Mucosa of descending colon (tissue), 3 donors: ENCODE measurements around the gene CCDC97. TPM values are rescaled to one million over a fixed set of nuclear protein-coding genes. Genes with fewer than 3 reads are reported as not detected.
"Not testable (repeated sequence)": the region's sequence is repeated elsewhere in the genome, so short reads cannot be mapped to it uniquely, and the experiment has no call there.

Source experiments
- ATAC-seq: fragments of 200-7000 bp; cut with Tn5 transposase; one replicate; pipeline ENCODE4 v1.9.1; 2020; ENCODE audit warnings: mild to moderate bottlenecking, moderate library complexity
- DNase-seq, 3 donors: peaks; one replicate each; pipeline ENCODE4 v3.0.0-alpha.2; 2020
- H3K36me3 ChIP-seq: fragments of 200-600 bp; one replicate; pipeline ENCODE4 v1.8.0; 2021; ENCODE audit warnings: low read depth, mild to moderate bottlenecking
- H3K4me1 ChIP-seq: fragments of 200-600 bp; one replicate; pipeline ENCODE4 v1.8.0; 2021; ENCODE audit warnings: low read depth, mild to moderate bottlenecking
- H3K4me3 ChIP-seq: fragments of 200-600 bp; one replicate; pipeline ENCODE4 v1.8.0; 2021; ENCODE audit warnings: mild to moderate bottlenecking
- H3K9me3 ChIP-seq: fragments of 200-600 bp; one replicate; pipeline ENCODE4 v1.8.0; 2021; ENCODE audit warnings: mild to moderate bottlenecking
- intact Hi-C, 2 donors: fragments of 100-400 bp; cut with DNase I in 1 of 2; cut with micrococcal nuclease in 1 of 2; formaldehyde crosslinking; loops; one replicate each; pipeline versions ENCODE4 v1.11.0 to v1.11.1; 2022; cut with DNase I, micrococcal nuclease
- total RNA-seq, 3 donors: library from RNA; stranded (reverse); fragmentation: NEBNext Ultra II Directional in 2 of 3; extraction: Animal tissue kit (Norgen Biotek cat#: 25700) in 2 of 3; gene quantifications; one replicate each; pipeline versions ENCODE4 v1.2.1 to v1.2.4, GENCODE V29; 2021 to 2023
- TF ChIP-seq, protein P1 (sequence below): fragments of 200-600 bp; IDR thresholded peaks from one replicate; pipeline ENCODE4 v1.8.0; 2022; ENCODE audit warnings: antibody characterized with exemption, mild to moderate bottlenecking
- donor health status: DM: no; HTN: no; CAD: no; lungs with moderate emphysema.
- donor health status: DM: no; HTN: no; CAD: no.
- donor health status: DM: no; HTN: yes; CAD: no.

The CCDC97 gene
- total RNA-seq, 3 donors from 2014 or later, result 26.2 to 29.6 (median 27.0) TPM

DNA sequence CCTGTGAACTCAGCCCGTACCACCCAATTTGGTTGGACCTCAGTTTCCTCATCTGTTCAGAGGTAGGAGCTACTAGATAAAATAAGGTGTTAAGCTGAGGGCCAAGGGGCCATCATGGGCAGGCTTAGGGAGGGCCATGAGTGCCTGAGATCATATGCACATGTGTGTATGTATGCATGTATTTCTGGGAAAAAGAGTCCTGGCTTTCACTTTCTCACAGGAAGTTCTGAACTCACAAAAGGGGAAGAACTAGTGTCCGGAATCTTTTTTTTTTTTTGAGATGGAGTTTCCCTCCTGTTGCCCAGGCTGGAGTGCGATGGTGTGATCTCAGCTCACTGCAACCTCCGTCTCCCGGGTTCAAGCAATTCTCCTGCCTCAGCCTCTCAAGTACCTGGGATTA lies 24.8 kb downstream of the CCDC97 start:
- no peak for DNase-seq
- Histone ChIP-seq H3K4me1 (no peaks in the 10 kb centered on the region), H3K4me3 (no peak overlapping the region), H3K9me3 (no peaks in the 10 kb centered on the region), H3K36me3 (no peaks in the 10 kb centered on the region)
- peak; percentile 44 for ATAC-seq
- intact Hi-C loops, result no loop called here
- TF ChIP-seq, protein P1, sequence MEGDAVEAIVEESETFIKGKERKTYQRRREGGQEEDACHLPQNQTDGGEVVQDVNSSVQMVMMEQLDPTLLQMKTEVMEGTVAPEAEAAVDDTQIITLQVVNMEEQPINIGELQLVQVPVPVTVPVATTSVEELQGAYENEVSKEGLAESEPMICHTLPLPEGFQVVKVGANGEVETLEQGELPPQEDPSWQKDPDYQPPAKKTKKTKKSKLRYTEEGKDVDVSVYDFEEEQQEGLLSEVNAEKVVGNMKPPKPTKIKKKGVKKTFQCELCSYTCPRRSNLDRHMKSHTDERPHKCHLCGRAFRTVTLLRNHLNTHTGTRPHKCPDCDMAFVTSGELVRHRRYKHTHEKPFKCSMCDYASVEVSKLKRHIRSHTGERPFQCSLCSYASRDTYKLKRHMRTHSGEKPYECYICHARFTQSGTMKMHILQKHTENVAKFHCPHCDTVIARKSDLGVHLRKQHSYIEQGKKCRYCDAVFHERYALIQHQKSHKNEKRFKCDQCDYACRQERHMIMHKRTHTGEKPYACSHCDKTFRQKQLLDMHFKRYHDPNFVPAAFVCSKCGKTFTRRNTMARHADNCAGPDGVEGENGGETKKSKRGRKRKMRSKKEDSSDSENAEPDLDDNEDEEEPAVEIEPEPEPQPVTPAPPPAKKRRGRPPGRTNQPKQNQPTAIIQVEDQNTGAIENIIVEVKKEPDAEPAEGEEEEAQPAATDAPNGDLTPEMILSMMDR, result no peak

DNA sequence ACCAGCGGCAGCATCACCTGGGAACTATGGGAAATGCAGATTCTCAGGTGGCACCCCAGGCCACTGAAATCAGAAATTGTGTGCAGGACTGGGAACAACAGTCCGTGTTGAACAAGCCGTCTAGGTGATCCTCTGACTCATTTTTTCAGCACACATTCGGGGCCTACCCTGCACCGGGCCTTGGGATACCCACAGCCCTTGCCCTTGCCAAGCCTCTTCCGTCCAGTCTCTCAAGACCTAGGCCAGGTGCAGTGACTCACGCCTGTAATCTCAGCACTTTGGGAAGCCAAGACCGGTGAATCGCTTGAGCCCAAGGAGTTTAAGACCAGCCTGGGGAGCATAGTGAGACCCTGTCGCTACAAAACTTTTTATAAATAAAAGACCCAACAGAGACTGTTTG lies 25.5 kb downstream of the CCDC97 start:
- DNase-seq (no peak), ATAC-seq (no peak)
- Histone ChIP-seq H3K9me3 (no peaks in the 10 kb centered on the region), H3K4me3 (no peak overlapping the region), H3K4me1 (no peaks in the 10 kb centered on the region), H3K36me3 (no peaks in the 10 kb centered on the region)
- intact Hi-C loops, result no loop called here
- TF ChIP-seq, protein P1, result no peak

DNA sequence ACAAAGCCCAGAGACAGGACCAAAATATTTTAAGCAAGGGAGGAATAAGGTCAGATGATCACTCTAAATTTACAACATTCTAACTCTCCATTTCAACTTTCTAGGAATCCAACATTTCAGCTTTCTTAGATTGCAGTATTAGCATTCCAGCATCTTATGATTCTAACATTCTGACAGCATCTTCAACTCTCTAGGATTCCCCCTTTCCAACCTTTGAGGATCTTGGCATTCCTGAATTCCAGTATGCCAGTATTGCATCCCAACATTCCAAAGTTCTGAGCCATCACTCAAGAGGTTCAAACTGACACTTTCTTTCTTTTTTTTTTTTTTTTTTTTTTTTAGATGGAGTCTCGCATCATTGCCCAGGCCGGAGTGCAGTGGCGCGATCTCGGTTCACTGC lies 30.0 kb downstream of the CCDC97 start:
- ATAC-seq (no peak), DNase-seq (no peak)
- no peaks in the 10 kb centered on the region for H3K4me1 ChIP-seq
- TF ChIP-seq, protein P1, result no peak
- H3K36me3 ChIP-seq, result no peaks in the 10 kb centered on the region
- intact Hi-C loops, result no loop called here
- no peaks in the 10 kb centered on the region for H3K9me3 ChIP-seq
- no peak overlapping the region for H3K4me3 ChIP-seq

DNA sequence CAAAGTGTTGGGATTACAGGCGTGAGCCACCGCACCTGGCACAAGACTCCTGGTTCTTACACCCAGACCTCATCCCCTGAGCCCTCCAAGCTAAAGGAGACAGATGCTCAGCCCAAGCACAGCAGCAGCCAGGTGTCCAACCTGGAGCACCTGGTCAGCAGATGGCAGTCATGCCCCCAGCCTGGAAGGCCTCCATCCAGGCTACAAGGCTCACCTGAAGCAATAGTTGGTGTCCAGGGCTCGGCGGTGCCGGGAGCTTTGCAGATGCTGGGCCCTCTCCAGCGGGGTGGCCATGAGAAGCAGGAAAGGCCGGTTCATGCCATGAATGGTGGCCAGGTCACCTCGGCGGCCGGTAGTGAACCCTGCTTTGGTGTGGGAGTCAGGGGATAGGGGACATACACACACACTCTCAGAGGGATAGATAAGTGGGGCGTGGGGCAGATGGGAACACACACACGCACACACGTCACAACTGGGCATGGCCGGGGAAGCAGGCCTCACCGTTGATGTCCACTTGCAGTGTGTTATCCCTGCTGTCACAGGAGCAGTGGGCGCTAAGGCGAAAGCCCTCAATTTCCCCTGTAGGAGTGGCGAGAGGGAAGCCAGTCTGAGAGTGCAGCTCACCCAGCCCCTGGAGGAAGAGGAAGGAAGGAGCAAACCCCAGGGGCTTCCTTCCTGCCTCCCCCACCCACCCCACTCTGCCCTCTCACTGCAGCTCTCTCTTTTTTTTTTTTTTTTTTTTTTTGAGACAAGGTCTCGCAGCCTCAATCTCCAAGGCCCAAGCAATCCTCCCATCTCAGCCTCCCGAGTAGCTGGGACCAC lies 31.9 kb downstream of the CCDC97 start:
- Histone ChIP-seq H3K36me3 (no peaks in the 10 kb centered on the region), H3K4me1 (no peaks in the 10 kb centered on the region), H3K9me3 (no peaks in the 10 kb centered on the region), H3K4me3 (no peak overlapping the region)
- peak; percentile 46 to 68 (median 62) for DNase-seq
- TF ChIP-seq, protein P1, result no peak
- intact Hi-C loops, result no loop called here
- ATAC-seq, result peak; percentile 87

DNA sequence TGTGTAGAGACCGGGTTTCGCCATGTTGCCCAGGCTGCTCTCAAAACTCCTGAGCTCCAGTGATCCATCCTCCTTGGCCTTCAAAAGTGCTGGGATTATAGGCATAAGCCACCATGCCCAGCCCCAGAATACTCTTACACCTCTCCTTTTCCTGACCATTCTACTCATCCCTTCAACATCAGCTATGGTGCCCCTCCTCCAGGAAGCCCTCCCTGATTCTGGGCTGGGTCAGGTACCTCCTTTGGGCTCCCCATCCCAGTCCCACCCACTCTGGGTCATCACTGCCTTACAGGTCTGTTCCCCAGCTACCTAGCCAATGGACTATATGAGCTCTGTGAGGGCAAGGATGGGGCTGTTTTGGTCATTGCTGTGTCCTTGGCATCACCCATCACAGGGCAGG lies 34.2 kb downstream of the CCDC97 start:
- Histone ChIP-seq H3K4me1 (no peaks in the 10 kb centered on the region), H3K9me3 (no peaks in the 10 kb centered on the region), H3K36me3 (no peaks in the 10 kb centered on the region), H3K4me3 (no peak overlapping the region)
- TF ChIP-seq, protein P1, result no peak
- intact Hi-C loops, result no loop called here
- no peak for DNase-seq
- no peak for ATAC-seq

DNA sequence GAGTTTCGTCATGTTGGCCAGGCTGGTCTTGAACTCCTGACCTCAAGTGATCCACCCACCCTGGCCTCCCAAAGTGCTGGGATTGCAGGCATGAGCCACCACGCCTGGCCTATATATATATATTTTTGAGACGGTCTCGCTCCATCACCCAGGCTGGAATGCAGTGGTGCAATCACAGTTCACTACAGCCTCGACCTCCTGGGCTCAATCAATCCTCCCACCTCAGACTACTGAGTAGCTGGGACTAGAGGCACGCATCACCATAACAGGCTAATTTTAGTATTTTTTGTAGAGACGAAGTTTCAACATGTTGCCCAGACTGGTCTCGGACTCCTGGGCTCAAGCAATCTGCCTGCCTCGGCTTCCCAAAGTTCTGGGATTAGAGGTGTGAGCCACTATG lies 36.9 kb downstream of the CCDC97 start:
- H3K9me3 ChIP-seq, result not testable (repeated sequence)

More for the DNA sequence above, 36.9 kb downstream of the CCDC97 start:
- ATAC-seq, intact Hi-C loops, DNase-seq, H3K4me3 ChIP-seq, H3K36me3 ChIP-seq: not testable (repeated sequence)
- peaks cover 12% of the 10 kb centered on the region for H3K4me1 ChIP-seq
